Measurements from ENCODE around the gene GCNT1. TPM values are rescaled to one million over a fixed set of nuclear protein-coding genes. Genes with fewer than 3 reads are reported as not detected.
"Not testable (repeated sequence)": the region's sequence is repeated elsewhere in the genome, so short reads cannot be mapped to it uniquely, and the experiment has no call there.

The GCNT1 gene
- total RNA-seq, 1 donor from 2014 or later, result 7.6 TPM

DNA sequence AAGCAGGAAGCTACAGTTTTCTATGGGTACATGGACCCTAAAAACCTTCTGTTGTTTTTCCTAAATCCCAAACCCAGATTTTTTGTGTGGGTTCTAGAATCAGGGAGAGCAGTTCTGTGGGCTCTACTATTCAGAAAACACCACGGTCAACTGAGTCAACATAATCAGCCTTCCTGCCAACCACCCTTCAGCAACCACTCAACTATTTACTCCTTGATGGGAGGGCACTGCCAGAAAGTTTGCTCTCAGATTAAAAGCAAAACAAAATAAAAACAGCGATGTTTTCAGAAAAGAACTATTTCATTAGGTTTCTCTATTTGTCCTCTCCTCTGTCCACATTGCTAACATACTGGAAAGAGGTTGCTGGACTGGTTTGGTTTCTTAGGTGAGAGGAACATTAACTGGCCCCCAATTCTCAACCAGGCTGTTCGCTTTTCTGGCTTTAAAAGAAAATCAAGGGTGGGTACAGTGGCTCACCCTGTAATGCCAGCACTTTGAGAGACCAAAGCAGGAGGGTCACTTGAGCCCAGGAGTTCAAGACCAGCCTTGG is 72.3 kb downstream of the GCNT1 start:
- intact Hi-C loops (cut with micrococcal nuclease), result no loop called here

DNA sequence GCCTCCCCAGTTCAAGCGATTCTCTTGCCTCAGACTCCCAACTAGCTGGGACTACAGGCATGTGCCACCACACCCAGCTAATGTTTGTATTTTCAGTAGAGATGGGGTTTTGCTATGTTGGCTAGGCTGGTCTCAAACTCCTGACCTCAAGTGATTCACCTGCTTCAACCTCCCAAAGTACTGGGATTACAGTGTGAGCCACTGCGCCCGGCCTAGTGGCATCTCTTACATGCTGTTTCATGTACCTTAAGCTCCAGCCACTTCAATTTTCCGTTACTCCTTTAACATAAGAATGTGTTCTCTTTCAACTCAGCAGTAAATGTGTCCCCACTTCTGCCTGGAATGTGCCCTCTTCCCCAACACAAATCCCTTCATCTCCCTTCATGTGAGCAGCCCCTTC is 73.9 kb downstream of the GCNT1 start:
- intact Hi-C loops (cut with micrococcal nuclease), result not testable (repeated sequence)

DNA sequence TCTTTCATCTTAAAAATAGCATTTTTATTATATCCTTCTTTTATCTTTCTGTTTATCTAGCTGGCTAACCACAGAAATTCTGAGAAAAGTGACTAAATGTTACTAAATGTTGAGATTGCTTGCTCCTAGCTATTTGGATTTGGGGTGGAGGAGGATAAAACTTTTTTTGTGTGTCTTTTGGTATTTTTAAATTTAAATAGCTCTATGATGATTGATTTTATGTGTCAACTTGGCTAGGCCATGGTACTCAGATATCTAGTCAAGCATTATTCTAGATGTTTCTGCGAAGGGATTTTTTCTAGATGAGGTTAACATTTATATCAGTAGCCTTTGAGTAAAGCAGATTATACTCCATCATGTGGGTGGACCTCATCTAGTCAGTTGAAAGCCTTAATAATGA is 75.0 kb downstream of the GCNT1 start:
- intact Hi-C loops (cut with micrococcal nuclease), result no loop called here

DNA sequence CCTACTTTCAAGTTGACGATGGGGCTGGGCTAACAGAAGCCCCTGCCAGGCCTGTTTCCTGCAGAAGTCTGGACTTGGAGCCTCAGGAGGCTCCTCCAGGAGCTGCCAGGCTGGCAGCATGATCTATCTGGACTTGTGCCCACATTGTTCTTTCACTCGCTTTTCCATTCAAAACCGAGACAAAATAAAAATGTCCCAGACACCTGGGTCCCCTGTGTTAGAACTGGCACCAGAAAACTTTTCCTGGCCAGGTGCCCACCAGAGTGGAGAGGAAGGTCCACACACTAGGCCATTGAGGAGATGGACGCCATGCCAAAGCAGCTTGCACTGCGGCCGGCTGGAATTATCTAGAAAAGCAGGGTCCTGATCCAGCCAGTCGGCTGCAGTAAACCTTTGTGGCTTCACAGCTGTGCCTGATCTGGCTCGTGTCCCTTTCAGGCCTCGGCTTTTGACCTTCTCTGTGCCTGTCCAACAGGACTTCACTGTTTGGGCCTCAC is 78.2 kb downstream of the GCNT1 start:
- intact Hi-C loops (cut with micrococcal nuclease), result no loop called here

DNA sequence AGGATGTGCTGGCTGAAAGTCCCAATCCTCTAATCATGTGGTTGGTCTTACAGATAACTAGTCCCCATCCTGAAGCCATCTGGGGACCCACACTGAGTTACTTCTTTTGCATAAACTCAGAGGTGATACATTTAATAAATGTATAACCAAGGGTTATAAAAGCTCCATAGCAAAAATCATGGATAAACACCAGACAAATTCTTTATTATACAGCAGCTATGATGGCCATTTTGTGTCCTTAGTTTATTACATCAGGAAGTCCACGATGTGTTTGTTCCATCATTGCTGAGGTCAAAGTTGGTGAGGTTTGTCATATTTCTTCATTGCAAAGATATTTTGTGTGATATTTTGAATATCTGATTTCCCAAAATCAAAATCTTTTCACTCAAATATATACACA is 80.2 kb downstream of the GCNT1 start:
- intact Hi-C loops (cut with micrococcal nuclease), result no loop called here

DNA sequence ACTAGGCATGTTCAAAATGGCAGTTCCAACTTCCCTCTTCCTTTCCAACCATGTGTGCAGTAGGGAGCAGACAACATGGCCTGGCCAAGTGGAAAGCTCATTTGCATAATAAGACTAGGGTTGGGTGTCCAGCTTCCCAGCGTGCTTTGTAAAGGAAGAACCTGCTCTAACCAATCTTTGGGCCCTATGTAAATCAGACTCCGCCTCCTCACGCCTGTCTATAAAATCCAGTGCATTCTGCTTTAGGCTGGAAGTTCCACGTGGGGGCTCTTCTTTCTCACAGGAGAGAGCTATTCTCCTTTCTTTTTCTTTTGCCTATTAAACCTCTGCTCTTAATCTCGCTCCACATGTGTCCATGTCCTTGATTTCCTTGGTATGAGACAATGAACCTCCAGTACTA is 83.4 kb downstream of the GCNT1 start:
- intact Hi-C loops (cut with micrococcal nuclease), result no loop called here

DNA sequence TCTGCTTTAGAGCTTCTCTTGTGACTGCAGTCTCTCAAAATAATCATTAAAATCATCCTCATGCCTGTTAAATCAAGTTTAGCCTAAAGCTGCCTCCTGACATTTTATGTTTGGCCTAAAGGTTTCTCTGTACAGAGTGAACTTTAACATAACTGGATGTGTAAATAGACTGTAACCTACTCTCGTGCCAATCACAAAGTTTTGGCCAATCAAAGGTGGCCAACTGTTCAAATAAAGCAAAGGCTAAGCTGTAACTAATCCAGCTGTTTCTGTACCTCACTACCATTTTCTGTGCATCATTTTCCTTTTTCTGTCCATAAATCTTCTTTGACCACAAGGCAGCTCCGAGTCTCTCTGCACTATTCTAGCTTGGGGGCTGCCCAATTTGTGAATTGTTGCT is 86.2 kb downstream of the GCNT1 start:
- intact Hi-C loops (cut with micrococcal nuclease), result no loop called here

DNA sequence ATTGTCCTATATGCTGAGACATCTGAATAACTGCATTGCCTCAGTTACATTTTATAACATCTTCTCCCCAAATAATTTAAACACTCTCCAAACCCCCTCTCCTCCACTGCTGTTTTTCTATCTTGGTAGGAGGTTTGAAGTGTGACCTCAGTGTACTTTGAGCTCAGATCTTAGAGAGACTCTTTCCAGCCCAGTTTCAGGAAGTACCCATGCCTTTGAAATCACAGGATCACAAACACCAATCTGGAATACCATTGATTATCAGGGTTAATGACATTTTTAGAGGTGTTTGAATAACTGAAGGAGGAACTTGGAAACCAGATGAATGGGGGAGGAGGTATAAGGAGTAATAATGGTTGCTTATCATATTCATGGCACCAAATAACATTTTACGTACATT is 93.2 kb downstream of the GCNT1 start:
- intact Hi-C loops (cut with micrococcal nuclease), result no loop called here

DNA sequence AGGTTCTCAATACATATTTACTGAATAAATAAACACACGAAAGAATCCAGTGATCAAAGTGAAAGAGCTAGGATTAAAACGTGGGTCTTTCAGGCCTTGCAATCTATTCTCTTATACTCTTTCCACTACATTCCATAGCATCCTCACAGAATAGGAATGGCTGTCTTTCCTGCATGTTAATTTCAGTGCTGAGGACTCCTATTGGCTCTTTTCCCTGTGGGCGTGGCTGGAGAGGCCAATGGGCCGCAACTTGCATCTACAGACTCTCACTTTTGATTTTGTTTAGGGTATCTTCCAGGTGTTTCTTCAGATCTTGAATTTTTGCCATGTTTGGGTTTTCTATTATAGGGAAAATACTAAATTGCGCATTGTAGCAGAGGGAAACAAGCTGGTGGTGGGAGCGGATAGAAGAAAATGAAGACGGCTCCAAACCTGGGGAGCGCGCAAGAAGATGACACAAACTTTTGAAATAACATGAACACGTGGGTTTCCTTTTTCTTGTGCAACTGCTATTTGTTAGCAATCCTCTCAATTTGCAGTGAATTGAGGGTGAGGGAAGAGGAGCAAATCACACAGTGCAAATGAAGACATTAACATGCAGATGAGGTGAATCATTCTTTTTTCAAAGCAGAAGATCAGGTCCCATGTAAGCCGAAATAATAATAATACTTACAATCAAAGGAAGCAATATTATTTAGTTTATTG is 93.9 kb downstream of the GCNT1 start:
- intact Hi-C loops (cut with micrococcal nuclease), result no loop called here

DNA sequence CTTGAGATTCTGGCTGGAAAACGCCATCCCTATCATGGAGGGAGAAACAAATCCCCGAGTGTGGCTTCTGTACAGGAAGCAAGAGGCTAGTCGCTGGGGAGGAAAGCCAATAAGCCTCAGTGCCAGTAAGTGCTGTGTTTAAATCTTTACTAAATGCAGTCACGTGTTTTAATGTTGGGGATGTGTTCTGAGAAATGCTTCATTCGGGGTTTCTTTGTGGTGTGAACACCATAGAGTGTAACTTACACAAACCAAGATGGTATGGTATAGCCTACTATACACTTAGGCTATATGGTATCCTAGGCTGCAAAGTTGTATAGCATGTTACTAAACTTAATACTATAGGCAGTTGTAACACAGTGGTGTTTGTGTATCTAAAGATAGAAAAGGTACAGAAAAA is 94.7 kb downstream of the GCNT1 start:
- intact Hi-C loops (cut with micrococcal nuclease), result no loop called here

Other genes starting within 250 kb of the GCNT1 start
- 18.0 and 19.9 TPM in 2 replicates for gene RFK, start 64.8 kb upstream of the GCNT1 start, total RNA-seq

Measured in T-helper 1 cell treated with Interleukin-12 subunit alpha and Interleukin-12 subunit beta and Interleukin-4 antibody, amounts not matched to agents 30 ng/mL and 1 ng/mL, for 36 hours (primary cell).